SU-DHL-6 (cell line): ENCODE data around the gene PLXNB2.

ENCODE experiments used
- H2AFZ ChIP-seq: fragments of 200-600 bp; sonication (generic); 2 replicates; pipeline ENCODE4 v1.6.1; 2014; ENCODE audit warnings: low read depth, mild to moderate bottlenecking, moderate library complexity, mixed read lengths, antibody characterized with exemption, low read length; ENCODE audit not compliant: severe bottlenecking
- H3F3A ChIP-seq: fragments of 200-600 bp; shearing (Covaris generic); 2 replicates; pipeline ENCODE4 v1.6.0; 2016; ENCODE audit warnings: antibody characterized with exemption, mild to moderate bottlenecking; ENCODE audit not compliant: insufficient read depth
- H3K27ac ChIP-seq: fragments of 200-600 bp; sonication (generic); 2 replicates; pipeline ENCODE4 v1.5.1; 2016; ENCODE audit warnings: low read depth, mild to moderate bottlenecking, low read length, moderate library complexity, mixed read lengths
- H3K27me3 ChIP-seq: fragments of 200-600 bp; sonication (generic), shearing (Covaris generic); 2 replicates; pipeline ENCODE4 v1.6.0; 2014; ENCODE audit warnings: mild to moderate bottlenecking, low read length
- H3K36me3 ChIP-seq: fragments of 200-600 bp; sonication (generic); 2 replicates; pipeline ENCODE4 v1.6.1; 2014; ENCODE audit warnings: mild to moderate bottlenecking, low read length, mixed read lengths
- H3K4me2 ChIP-seq: fragments of 300-600, 200-600 bp; shearing (Covaris generic), sonication (generic); 2 replicates; pipeline ENCODE4 v1.6.0; 2014; ENCODE audit warnings: low read length, low read depth, mild to moderate bottlenecking; ENCODE audit not compliant: poor library complexity, severe bottlenecking
- H3K4me3 ChIP-seq: fragments of 200-600 bp; sonication (generic); 2 replicates; pipeline ENCODE4 v1.5.1; 2014; ENCODE audit warnings: antibody characterized with exemption, low read length, mild to moderate bottlenecking, mixed read lengths; ENCODE audit not compliant: insufficient read depth, poor library complexity, severe bottlenecking
- H3K79me2 ChIP-seq: fragments of 200-600 bp; sonication (generic); 2 replicates; pipeline ENCODE4 v1.6.1; 2014; ENCODE audit warnings: mild to moderate bottlenecking, low read length, moderate library complexity; ENCODE audit not compliant: insufficient read depth
- H3K9ac ChIP-seq: fragments of 200-600 bp; sonication (generic); 2 replicates; pipeline ENCODE4 v1.7.0; 2014; ENCODE audit warnings: mild to moderate bottlenecking, low read length
- H3K9me2 ChIP-seq: fragments of 200-600 bp; sonication (generic); replicated peaks from 2 replicates; pipeline ENCODE4 v1.6.1; 2014; ENCODE audit warnings: low read length; ENCODE audit not compliant: insufficient read depth
- H3K9me3 ChIP-seq: fragments of 200-600 bp; sonication (generic); 2 replicates; pipeline ENCODE4 v1.6.1; 2014; ENCODE audit warnings: low read length, mixed read lengths; ENCODE audit not compliant: insufficient read depth
- H4K20me1 ChIP-seq: fragments of 200-600 bp; sonication (generic); 2 replicates; pipeline ENCODE4 v1.6.1; 2014; ENCODE audit warnings: low read depth, mild to moderate bottlenecking, antibody characterized with exemption, low read length, moderate library complexity, mixed read lengths
- EZH2phosphoT487 ChIP-seq: fragments of 200-600 bp; sonication (generic), shearing (Covaris generic); conservative IDR thresholded peaks from 2 replicates; pipeline ENCODE4 v1.6.1; 2018; ENCODE audit warnings: mild to moderate bottlenecking, antibody characterized with exemption, low read length, moderate library complexity, mixed read lengths
- TF ChIP-seq, protein P1 (sequence below): fragments of 200-600 bp; sonication (generic); IDR thresholded peaks from one replicate; pipeline ENCODE4 v1.5.1; 2017; ENCODE audit warnings: antibody characterized with exemption, mild to moderate bottlenecking, low read length, moderate library complexity; ENCODE audit not compliant: insufficient read depth, poor library complexity, severe bottlenecking

PLXNB2 gene

DNA sequence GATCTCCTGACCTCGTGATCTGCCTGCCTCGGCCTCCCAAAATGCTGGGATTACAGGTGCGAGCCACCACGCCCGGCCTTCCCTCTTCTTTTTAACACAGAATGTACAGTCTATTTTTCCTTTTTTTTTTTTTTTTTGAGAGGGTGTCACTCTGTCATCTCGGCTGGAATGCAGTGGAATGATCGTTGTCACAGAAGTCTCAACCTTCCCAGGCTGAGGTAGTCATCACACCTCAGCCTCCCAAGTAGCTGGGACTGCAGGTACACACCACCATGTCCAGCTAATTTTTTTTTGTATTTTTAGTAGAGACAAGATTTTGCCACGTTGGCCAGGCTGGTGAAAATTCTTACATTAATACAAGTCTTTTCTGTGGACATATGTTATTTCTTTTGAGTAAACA is 48.7 kb upstream of the PLXNB2 start:
- Histone ChIP-seq H3K4me2 (no peak overlapping the region), H4K20me1 (peaks cover 23% of the 10 kb centered on the region; the same call in 1 of the 2 replicates), H3K9me2 (no peaks in the 10 kb centered on the region), H3F3A (0 out of 2 replicates have a peak, but pooled peaks cover 4% of the 10 kb centered on the region), H3K27ac (no peak overlapping the region), H3K27me3 (no peaks in the 10 kb centered on the region), H2AFZ (no peak overlapping the region), H3K9me3 (no peaks in the 10 kb centered on the region), H3K4me3 (no peak overlapping the region), H3K36me3 (no peaks in the 10 kb centered on the region; the same call in 1 of the 2 replicates), H3K79me2 (peaks cover 91% of the 10 kb centered on the region), H3K9ac (no peak overlapping the region)
- TF ChIP-seq, protein P1, sequence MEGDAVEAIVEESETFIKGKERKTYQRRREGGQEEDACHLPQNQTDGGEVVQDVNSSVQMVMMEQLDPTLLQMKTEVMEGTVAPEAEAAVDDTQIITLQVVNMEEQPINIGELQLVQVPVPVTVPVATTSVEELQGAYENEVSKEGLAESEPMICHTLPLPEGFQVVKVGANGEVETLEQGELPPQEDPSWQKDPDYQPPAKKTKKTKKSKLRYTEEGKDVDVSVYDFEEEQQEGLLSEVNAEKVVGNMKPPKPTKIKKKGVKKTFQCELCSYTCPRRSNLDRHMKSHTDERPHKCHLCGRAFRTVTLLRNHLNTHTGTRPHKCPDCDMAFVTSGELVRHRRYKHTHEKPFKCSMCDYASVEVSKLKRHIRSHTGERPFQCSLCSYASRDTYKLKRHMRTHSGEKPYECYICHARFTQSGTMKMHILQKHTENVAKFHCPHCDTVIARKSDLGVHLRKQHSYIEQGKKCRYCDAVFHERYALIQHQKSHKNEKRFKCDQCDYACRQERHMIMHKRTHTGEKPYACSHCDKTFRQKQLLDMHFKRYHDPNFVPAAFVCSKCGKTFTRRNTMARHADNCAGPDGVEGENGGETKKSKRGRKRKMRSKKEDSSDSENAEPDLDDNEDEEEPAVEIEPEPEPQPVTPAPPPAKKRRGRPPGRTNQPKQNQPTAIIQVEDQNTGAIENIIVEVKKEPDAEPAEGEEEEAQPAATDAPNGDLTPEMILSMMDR = no peak
- TF ChIP-seq EZH2phosphoT487 = no peak

GRCh38 chr22:50348058-50348457 is 40.6 kb upstream of the PLXNB2 start:
- no peak for TF ChIP-seq EZH2phosphoT487
- TF ChIP-seq, protein P1 = no peak
- Histone ChIP-seq H3K9ac (no peak overlapping the region), H3K79me2 (peaks cover 69% of the 10 kb centered on the region), H3K27me3 (no peaks in the 10 kb centered on the region), H3K36me3 (no peaks in the 10 kb centered on the region), H3K9me3 (no peaks in the 10 kb centered on the region), H4K20me1 (peaks cover 4% of the 10 kb centered on the region; the same call in 1 of the 2 replicates), H3K4me3 (no peak overlapping the region), H3F3A (no peaks in the 10 kb centered on the region), H2AFZ (no peak overlapping the region), H3K4me2 (no peak overlapping the region), H3K9me2 (no peaks in the 10 kb centered on the region), H3K27ac (no peak overlapping the region)

- Histone ChIP-seq H4K20me1 (peaks cover 4% of the 10 kb centered on the region; the same call in 1 of the 2 replicates), H3K9me3 (no peaks in the 10 kb centered on the region), H3K4me3 (no peak overlapping the region), H3K9ac (no peak overlapping the region), H3K9me2 (no peaks in the 10 kb centered on the region), H3F3A (peaks cover 8% of the 10 kb centered on the region), H3K36me3 (no peaks in the 10 kb centered on the region), H3K79me2 (peaks cover 61% of the 10 kb centered on the region), H3K4me2 (no peak overlapping the region), H3K27me3 (no peaks in the 10 kb centered on the region), H3K27ac (no peak overlapping the region), H2AFZ (no peak overlapping the region)
- TF ChIP-seq, protein P1 = no peak
- TF ChIP-seq EZH2phosphoT487 = no peak
These were observed 39.7 kb upstream of the PLXNB2 start for GRCh38 chr22:50347157-50347556.
